ENCODE measurements around the gene SPHK2.
A peak's percentile ranks its signal among the peaks of the same experiment; 100 is the strongest.

SPHK2 gene

DNA sequence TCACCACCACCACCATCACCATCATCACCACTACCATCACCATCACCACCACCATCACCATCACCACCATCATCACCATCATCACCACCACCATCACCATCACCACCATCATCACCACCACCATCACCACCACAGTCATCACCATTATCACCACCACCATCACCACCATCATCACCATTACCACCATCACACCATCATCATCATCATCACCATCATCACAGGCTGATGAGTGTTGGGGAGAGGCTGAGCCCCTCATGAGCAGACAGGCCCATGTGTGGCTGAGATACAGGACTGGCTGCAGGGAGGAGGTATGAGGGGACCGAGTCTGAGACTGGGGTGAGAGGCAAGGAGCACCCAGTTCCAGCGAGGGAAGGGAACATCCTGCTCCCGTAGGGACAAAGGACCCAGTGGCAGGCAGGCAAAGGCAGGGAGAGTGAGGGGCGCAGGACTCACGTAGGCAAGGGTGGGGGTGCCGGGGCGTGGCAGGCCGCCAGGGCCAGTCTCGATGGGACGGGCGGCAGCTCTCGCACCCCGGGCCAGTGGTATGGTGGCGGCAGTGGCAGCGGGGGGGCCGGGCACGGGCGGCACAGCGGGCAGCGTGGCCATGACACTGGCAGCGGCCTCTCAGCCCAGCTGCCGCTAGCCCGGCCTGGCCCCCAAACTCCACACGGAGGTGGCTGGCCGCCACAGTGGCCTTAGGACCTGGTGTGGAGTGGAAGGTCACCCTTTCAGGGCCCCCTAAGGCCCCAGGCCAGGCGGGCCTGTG, 50.8 kb downstream of the SPHK2 start:
- Histone ChIP-seq H3K4me3 (ENCODE audit: low read depth, low read length) (no peak overlapping the region), H3K9me3 (ENCODE audit: control insufficient read depth, insufficient read depth, low read depth, low read length) (no peaks in the 10 kb centered on the region), H3K27ac (ENCODE audit: extremely low read depth, low read depth, low read length) (no peak overlapping the region), H3K36me3 (ENCODE audit: control insufficient read depth in 2 of 2, insufficient read depth in 1 of 2, low read length in 2 of 2) (no peaks in the 10 kb centered on the region), H3K4me1 (ENCODE audit: control insufficient read depth, insufficient read depth, low read length) (no peaks in the 10 kb centered on the region)
- CTCF ChIA-PET = interaction anchor here (1.1 kb wide), 1 partner anchor 125 kb away, joined by 3 read pairs; no protein-coding TSS in a partner anchor
- POLR2A ChIA-PET = no interaction called here
- TF ChIP-seq, protein P1, sequence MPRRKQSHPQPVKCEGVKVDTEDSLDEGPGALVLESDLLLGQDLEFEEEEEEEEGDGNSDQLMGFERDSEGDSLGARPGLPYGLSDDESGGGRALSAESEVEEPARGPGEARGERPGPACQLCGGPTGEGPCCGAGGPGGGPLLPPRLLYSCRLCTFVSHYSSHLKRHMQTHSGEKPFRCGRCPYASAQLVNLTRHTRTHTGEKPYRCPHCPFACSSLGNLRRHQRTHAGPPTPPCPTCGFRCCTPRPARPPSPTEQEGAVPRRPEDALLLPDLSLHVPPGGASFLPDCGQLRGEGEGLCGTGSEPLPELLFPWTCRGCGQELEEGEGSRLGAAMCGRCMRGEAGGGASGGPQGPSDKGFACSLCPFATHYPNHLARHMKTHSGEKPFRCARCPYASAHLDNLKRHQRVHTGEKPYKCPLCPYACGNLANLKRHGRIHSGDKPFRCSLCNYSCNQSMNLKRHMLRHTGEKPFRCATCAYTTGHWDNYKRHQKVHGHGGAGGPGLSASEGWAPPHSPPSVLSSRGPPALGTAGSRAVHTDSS (tag by site-specific recombination; IDR thresholded peaks at IDR 0.05) = peak; percentile 84
- TF ChIP-seq, protein P2, sequence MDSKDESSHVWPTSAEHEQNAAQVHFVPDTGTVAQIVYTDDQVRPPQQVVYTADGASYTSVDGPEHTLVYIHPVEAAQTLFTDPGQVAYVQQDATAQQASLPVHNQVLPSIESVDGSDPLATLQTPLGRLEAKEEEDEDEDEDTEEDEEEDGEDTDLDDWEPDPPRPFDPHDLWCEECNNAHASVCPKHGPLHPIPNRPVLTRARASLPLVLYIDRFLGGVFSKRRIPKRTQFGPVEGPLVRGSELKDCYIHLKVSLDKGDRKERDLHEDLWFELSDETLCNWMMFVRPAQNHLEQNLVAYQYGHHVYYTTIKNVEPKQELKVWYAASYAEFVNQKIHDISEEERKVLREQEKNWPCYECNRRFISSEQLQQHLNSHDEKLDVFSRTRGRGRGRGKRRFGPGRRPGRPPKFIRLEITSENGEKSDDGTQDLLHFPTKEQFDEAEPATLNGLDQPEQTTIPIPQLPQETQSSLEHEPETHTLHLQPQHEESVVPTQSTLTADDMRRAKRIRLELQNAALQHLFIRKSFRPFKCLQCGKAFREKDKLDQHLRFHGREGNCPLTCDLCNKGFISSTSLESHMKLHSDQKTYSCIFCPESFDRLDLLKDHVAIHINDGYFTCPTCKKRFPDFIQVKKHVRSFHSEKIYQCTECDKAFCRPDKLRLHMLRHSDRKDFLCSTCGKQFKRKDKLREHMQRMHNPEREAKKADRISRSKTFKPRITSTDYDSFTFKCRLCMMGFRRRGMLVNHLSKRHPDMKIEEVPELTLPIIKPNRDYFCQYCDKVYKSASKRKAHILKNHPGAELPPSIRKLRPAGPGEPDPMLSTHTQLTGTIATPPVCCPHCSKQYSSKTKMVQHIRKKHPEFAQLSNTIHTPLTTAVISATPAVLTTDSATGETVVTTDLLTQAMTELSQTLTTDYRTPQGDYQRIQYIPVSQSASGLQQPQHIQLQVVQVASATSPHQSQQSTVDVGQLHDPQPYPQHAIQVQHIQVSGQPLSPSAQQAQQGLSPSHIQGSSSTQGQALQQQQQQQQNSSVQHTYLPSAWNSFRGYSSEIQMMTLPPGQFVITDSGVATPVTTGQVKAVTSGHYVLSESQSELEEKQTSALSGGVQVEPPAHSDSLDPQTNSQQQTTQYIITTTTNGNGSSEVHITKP (tag by site-specific recombination; IDR thresholded peaks at IDR 0.05) = no peak
- TF ChIP-seq YY1 (tag by site-specific recombination; IDR thresholded peaks at IDR 0.05) (no peak), ZNF202 (tag by site-specific recombination; IDR thresholded peaks at IDR 0.05; ENCODE audit: borderline replicate concordance) (no peak), MZF1 (tag by site-specific recombination; IDR thresholded peaks at IDR 0.05; ENCODE audit: borderline replicate concordance) (no peak), ZNF791 (tag by site-specific recombination; IDR thresholded peaks at IDR 0.05) (no peak), ZSCAN23 (tag by site-specific recombination; IDR thresholded peaks at IDR 0.05) (no peak)
- TF ChIP-seq, protein P3, sequence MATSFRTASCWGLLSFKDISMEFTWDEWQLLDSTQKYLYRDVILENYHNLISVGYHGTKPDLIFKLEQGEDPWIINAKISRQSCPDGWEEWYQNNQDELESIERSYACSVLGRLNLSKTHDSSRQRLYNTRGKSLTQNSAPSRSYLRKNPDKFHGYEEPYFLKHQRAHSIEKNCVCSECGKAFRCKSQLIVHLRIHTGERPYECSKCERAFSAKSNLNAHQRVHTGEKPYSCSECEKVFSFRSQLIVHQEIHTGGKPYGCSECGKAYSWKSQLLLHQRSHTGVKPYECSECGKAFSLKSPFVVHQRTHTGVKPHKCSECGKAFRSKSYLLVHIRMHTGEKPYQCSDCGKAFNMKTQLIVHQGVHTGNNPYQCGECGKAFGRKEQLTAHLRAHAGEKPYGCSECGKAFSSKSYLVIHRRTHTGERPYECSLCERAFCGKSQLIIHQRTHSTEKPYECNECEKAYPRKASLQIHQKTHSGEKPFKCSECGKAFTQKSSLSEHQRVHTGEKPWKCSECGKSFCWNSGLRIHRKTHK (tag by site-specific recombination; IDR thresholded peaks at IDR 0.05) = no peak

DNA sequence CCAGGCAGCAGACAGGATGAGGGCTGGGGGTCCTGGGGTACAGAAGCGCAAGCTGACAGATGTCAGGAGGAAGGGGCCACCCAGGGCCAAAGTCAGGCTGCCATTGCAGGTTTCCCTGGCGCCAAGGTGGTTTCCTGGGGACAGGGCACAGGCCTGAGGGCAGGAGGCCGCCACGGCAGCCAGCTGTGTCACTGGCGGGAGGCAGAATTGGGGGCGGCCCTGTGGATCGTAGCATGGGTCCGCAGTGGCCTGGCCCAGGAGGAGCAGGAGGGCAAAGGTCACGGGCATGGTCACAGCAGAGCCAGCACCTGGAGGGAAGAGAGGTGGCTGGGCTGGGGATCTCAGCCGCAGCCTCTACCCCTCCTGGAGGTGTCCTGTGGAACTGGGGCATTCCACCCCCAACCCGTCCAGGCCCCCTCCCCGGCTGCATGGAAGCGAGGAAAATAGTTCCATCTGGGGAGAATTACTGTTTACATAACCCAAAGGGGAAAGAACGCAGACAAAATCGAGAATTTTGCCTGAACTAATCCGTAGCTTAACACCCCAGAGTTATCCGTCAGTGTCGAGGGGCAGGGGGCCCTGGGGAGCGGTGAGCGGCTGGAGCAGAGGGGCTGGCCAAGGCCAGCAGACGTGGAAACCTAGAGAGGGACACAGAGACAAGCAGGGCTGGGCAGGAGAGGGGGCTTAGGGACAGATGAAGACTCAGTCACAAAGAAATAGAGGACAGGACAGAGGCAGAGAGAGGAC, 51.6 kb downstream of the SPHK2 start:
- H3K36me3 ChIP-seq (ENCODE audit: control insufficient read depth in 2 of 2, insufficient read depth in 1 of 2, low read length in 2 of 2) = no peaks in the 10 kb centered on the region
- CTCF ChIA-PET = interaction anchor here (0.7 to 1.1 kb wide), 2 partner anchors 68 to 125 kb away, joined by 3 read pairs; no protein-coding TSS in a partner anchor
- 0 out of 2 replicates have a peak overlapping the region, but pooled peaks have one; percentile 16 for H3K27ac ChIP-seq (ENCODE audit: extremely low read depth, low read depth, low read length)
- POLR2A ChIA-PET = no interaction called here
- no peak overlapping the region for H3K4me3 ChIP-seq (ENCODE audit: low read depth, low read length)
- H3K4me1 ChIP-seq (ENCODE audit: control insufficient read depth, insufficient read depth, low read length) = no peaks in the 10 kb centered on the region; the same call in 1 of the 2 replicates
- H3K9me3 ChIP-seq (ENCODE audit: control insufficient read depth, insufficient read depth, low read depth, low read length) = no peaks in the 10 kb centered on the region
- TF ChIP-seq, protein P4, sequence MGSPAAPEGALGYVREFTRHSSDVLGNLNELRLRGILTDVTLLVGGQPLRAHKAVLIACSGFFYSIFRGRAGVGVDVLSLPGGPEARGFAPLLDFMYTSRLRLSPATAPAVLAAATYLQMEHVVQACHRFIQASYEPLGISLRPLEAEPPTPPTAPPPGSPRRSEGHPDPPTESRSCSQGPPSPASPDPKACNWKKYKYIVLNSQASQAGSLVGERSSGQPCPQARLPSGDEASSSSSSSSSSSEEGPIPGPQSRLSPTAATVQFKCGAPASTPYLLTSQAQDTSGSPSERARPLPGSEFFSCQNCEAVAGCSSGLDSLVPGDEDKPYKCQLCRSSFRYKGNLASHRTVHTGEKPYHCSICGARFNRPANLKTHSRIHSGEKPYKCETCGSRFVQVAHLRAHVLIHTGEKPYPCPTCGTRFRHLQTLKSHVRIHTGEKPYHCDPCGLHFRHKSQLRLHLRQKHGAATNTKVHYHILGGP (tag by site-specific recombination; IDR thresholded peaks at IDR 0.05) = no peak
- TF ChIP-seq, protein P1 (tag by site-specific recombination; IDR thresholded peaks at IDR 0.05) = no peak
- TF ChIP-seq ZNF530 (tag by site-specific recombination; IDR thresholded peaks at IDR 0.05; ENCODE audit: low read depth) (no peak), ZNF473 (tag by site-specific recombination; IDR thresholded peaks at IDR 0.05) (no peak), ZNF610 (tag by site-specific recombination; IDR thresholded peaks at IDR 0.05; ENCODE audit: borderline replicate concordance) (no peak), ZSCAN30 (tag by site-specific recombination; IDR thresholded peaks at IDR 0.05) (no peak), RBAK (tag by site-specific recombination; IDR thresholded peaks at IDR 0.05) (no peak), ZFP37 (tag by site-specific recombination; IDR thresholded peaks at IDR 0.05) (no peak), FEZF1 (tag by site-specific recombination; IDR thresholded peaks at IDR 0.05) (no peak)
- TF ChIP-seq, protein P5, sequence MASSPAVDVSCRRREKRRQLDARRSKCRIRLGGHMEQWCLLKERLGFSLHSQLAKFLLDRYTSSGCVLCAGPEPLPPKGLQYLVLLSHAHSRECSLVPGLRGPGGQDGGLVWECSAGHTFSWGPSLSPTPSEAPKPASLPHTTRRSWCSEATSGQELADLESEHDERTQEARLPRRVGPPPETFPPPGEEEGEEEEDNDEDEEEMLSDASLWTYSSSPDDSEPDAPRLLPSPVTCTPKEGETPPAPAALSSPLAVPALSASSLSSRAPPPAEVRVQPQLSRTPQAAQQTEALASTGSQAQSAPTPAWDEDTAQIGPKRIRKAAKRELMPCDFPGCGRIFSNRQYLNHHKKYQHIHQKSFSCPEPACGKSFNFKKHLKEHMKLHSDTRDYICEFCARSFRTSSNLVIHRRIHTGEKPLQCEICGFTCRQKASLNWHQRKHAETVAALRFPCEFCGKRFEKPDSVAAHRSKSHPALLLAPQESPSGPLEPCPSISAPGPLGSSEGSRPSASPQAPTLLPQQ (tag by site-specific recombination; IDR thresholded peaks at IDR 0.05) = no peak
- TF ChIP-seq, protein P6, sequence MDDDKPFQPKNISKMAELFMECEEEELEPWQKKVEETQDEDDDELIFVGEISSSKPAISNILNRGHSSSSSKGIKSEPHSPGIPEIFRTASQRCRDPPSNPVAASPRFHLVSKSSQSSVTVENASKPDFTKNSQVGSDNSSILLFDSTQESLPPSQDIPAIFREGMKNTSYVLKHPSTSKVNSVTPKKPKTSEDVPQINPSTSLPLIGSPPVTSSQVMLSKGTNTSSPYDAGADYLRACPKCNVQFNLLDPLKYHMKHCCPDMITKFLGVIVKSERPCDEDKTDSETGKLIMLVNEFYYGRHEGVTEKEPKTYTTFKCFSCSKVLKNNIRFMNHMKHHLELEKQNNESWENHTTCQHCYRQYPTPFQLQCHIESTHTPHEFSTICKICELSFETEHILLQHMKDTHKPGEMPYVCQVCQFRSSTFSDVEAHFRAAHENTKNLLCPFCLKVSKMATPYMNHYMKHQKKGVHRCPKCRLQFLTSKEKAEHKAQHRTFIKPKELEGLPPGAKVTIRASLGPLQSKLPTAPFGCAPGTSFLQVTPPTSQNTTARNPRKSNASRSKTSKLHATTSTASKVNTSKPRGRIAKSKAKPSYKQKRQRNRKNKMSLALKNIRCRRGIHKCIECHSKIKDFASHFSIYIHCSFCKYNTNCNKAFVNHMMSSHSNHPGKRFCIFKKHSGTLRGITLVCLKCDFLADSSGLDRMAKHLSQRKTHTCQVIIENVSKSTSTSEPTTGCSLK (tag by site-specific recombination; IDR thresholded peaks at IDR 0.05) = no peak

Data from HEK293 (cell line).